HG02870 (cell line): ENCODE results near the gene ITPR3.
"Not testable (repeated sequence)": the region's sequence is repeated elsewhere in the genome, so short reads cannot be mapped to it uniquely, and the experiment has no call there.

ENCODE experiments used
- ATAC-seq: cut with Tn5 transposase; IDR thresholded peaks from one replicate; pipeline ENCODE4 v1.9.1; 2021; ENCODE audit warnings: mild to moderate bottlenecking, moderate library complexity; ENCODE audit not compliant: unreplicated experiment

Gene ITPR3

GRCh38 chr6:33610779-33611732 is 10.1 kb upstream of the ITPR3 start:
- ATAC-seq = no peak

DNA sequence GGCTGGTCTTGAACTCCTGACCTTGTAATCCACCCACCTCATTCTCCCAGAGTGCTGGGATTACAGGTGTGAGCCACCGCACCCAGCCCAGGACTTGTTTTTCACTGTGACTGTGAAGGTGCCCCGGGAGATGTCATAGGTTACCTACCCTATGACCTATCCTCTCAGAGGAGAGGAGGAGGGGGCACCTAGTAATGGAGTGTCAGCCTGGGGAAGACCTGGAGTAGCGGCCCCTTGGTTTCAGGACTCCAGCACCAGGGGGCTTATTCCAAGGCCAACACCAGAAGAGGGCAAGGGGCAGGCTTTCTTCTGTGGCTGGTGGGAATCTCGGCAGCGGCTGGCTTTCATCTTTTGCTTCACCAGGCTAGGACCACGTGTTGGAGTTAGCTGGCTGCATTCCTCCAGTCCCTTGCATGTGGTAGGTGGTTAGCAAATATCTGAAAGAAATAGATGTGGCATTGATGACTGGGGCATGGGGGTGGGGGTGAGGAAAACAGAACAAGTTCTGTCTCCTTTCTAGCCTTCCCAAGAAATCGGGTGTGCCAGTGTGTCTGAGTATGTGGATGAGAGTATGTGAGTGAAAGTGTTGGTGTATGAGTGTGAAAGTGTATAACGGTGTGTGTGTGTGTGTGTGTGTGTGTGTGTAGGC is 7.9 kb upstream of the ITPR3 start:
- ATAC-seq = no peak

DNA sequence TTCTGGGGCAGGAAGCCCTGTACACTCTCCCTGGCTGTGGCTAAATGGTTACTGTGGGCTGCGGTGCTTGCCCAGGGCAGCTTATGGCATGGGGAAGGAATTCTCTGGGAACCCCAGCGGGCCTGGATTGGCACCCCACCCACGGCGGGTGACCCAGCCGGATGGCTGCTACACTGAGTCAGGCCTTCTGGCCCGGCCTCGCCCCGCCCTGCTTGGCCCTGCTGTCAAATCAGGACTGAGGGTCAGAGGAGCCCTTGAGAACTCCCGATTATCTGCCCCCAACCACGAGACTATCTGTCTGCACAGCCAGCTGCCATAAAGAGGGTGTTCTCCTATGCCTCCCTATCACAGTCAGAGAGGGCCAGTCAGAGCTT is 7.3 kb upstream of the ITPR3 start:
- no peak for ATAC-seq

- no peak for ATAC-seq
These were observed 5.0 kb upstream of the ITPR3 start for GRCh38 chr6:33616113-33616512.

DNA sequence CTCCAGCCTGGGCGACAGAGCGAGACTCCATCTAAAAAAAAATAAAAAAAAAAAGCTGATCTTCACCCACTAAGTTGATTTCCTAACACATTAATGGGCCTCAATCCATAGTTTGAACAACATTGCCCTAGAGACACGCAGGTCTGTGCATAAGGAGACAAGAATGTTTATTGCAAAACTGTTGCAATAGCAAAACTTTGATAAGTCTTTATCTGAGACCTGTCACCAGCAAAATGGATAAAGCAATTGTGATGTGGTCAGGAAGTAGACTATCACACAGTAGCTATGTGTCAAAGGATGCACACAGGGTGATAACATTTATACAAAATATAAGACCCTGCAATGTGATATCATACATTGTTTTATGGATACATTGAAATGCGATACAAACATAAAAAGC is 4.2 kb upstream of the ITPR3 start:
- no peak for ATAC-seq

- no peak for ATAC-seq
These were observed 1.8 kb upstream of the ITPR3 start for GRCh38 chr6:33619166-33619840.

DNA sequence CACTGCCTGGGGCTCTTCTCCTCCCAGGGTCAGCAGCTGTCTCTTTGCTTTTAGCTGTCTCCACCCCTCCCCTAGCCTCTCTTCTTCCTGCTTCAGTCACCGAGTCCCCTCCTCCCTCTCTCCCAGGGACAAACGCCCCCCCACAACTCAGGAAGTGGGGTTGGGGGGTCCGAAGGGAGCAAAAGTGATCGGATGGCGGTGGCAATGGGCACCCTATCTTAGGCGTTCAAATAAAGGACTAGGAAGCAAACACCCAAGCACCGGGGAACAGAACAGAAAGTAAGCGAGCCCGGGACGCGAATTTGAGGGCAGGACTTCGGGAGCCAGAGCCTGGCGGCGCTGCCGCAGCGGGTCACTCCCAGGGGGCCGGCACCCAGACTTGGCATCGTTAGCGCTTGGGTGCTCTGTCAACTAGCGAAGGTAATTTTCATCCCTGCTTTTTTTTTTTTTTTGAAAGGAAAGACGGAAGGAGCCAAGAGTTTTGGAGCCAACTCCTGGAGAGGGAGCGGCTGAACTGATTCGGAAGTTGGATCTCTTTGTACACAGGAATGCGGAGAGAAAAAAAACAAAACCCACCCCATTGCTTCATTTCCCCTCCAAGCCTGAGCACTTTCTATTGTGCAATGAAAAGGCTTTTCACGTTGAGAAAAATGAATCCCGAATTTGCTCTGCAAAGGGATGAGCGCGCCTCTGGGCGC is 815 bp upstream of the ITPR3 start:
- no peak for ATAC-seq

GRCh38 chr6:33621711-33622388 is 728 bp downstream of the ITPR3 start:
- ATAC-seq = peak; percentile 15

DNA sequence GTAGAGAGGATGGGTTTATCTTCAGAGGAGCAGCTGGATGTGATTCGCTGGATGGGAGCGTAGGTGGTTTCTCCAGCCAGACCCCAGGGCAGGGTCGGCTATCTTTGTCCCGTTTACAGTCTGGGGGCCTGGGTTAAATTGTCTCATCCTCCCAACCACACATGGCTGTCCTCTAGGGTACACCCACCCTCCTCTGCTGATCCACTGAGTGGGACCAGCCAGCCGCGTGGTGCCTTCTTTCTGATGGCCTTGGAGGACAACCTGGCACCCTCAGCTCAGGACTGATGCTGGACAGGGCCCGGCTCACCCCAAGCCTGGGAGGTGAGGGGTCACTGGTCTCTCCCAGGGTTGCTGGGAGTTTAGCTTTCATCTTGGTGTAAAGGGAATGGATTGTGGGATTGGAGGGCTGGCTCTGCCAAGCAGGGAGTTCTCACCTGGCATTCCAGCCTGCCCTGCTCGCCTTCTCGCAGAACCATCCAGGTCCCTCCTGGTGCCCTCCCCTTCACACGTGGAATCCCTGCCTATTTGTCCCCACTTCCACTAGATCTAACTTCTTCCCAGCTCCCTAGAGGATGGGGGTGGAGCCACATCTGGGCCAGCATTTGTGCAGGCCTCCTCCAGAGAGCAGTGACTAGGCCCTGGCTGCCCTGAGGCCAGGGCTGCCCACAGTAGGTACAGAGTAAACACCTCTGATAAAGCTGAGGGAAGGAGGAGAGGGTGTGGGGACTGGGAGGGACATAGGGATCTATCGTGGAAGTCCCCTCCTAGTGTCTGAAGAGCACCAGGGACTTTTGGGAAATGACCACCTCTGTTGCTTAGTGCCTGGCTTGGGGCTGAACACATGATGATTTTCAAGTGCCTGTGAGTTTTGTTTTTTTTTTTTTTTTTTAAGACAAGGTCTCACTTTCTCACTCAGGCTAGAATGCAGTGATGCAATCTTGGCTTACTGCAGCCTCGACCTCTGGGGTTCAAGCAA is 1.6 kb downstream of the ITPR3 start:
- ATAC-seq = no peak

DNA sequence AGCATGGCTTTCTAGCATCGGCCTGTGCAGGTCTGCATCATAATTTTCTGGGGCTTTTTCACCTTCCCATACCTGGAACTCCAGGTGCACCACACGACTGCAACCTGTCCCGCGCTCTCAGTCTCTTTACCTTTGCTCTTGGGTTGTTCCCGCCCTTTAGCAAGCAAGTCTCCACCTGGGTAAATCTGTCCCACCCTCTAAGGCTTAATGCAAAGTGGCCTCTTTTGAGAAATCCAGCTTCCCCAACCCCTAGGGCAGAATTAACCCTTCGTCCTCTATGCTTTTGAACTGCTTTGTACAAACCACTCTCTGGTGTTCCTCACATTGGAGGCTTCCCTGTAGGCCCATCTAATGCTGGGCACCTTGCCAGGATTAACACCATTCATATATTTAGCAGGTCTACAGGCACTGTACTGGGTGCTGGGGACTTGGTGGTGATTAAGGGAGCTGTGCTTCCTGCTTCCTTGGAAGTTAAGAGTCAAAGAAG is 2.8 kb downstream of the ITPR3 start:
- ATAC-seq = no peak

DNA sequence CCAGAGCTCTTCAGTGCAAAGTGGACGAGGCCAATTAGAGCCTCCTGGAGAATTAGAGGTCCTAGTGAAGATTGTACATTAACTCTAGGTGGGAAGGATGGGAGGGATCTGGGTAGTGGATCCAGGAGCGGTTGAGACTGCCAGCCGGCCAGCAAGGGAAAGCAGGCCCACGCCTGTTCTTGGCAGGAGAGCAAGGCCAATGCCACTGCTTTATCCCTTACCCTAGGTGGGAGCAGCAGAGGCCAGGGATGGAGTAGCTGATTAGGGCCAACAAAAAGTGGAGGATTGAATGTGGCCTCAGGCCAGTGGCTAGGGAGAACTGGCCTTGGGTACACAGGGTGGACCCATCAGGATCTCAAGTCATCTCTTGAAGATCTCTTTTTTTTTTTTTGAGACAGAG is 3.7 kb downstream of the ITPR3 start:
- no peak for ATAC-seq

- ATAC-seq = no peak
These were observed 6.8 kb downstream of the ITPR3 start for GRCh38 chr6:33627876-33628275.

GRCh38 chr6:33628401-33628964 is 7.4 kb downstream of the ITPR3 start:
- no peak for ATAC-seq

GRCh38 chr6:33630014-33630413 is 8.9 kb downstream of the ITPR3 start:
- no peak for ATAC-seq

GRCh38 chr6:33631521-33631920 is 10.4 kb downstream of the ITPR3 start:
- not testable (repeated sequence) for ATAC-seq

GRCh38 chr6:33631971-33632557 is 10.9 kb downstream of the ITPR3 start:
- ATAC-seq = no peak

DNA sequence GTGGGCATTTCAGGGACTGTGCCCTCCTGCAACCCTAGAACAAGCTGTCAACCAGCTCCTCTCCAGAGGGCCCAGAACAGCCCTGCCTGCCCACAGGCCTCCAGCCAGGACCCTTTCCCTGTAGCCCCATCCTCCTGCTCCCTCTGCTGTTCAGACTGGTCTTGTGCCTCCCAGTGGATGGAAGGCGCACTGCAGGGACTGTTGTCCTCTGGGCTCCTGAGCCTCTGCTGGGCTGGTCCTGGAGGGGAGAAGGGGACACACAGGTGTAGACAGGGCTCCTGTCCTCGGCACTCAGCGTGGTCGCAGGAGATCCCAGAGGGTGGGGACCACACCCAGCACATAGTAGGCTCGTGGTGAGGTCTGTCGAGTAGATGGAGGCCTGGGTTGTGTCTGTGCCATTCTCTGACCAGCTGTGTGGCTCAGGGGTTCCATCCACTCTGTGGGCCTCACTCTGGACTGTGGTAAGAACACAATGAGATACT is 11.5 kb downstream of the ITPR3 start:
- ATAC-seq = no peak

DNA sequence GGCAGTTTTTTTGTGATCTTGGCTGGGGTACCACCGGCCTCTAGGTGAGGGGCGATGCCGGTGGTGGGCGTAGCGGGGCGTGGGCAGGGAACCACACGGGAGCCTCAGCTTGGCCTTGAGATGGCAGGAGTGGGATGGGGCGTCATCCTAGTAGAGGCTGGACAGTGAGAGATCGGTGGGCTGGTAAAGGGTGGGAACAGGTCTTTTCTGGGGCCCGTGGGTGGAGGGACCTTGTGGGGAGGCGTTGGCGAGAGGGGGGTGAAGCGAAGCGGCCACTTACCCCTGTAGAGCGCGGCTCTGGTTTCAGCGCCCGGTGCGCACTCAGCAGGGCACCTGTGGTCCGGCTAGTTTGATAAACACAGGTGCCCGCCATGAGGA is 12.0 kb downstream of the ITPR3 start:
- ATAC-seq = no peak
